NCI-H2196 treated with DMSO at 0.1 percent for 48 hours (cell line): Measurements from ENCODE around the gene KIAA1755.
"Not testable (repeated sequence)": the region's sequence is repeated elsewhere in the genome, so short reads cannot be mapped to it uniquely, and the experiment has no call there.

Experiments
- DNase-seq: peaks from one replicate; lab custom pipeline; 2025; ENCODE audit not compliant: unreplicated experiment; lab: John Stamatoyannopoulos, UW

Gene KIAA1755

GRCh38 chr20:38267901-38268514 lies 7.5 kb upstream of the KIAA1755 start:
- no peak for DNase-seq

- DNase-seq, result no peak
Observed at GRCh38 chr20:38267296-38267695, 6.8 kb upstream of the KIAA1755 start.

DNA sequence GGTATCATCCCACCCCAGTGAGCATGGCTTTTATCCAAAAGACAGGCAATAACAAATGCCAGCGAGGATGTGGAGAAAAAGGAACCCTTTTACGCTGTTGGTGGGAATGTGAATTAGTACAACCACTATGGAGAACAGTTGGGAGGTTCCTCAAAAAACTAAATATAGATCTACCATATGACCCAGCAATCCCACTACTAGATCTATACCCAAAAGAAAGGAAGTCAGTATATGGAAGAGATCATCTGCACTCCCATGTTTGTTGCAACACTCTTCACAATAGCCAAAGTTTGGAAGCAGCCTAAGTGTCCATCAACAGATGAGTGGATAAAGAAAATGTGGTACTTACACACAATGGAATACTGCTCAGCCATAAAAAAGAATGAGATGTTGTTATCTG lies 5.9 kb upstream of the KIAA1755 start:
- no peak for DNase-seq

- DNase-seq, result no peak
Observed at GRCh38 chr20:38262931-38263330, 2.4 kb upstream of the KIAA1755 start.

DNA sequence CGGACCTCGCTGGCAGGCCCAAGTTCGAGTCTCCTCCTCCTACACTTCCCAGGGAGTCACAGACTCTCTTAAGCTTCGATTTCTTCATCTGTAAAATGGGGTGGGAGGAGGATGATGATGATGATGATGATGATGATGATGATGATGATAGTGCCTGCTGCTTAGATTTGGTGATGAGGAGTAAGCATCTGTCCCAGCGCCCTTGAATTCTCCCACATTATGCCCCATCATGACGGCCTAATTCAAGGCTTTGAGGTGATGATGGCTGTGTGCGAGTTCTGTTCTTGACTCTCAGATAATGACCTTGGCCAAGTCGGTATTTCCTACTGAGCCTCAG lies 487 bp upstream of the KIAA1755 start:
- no peak for DNase-seq

DNA sequence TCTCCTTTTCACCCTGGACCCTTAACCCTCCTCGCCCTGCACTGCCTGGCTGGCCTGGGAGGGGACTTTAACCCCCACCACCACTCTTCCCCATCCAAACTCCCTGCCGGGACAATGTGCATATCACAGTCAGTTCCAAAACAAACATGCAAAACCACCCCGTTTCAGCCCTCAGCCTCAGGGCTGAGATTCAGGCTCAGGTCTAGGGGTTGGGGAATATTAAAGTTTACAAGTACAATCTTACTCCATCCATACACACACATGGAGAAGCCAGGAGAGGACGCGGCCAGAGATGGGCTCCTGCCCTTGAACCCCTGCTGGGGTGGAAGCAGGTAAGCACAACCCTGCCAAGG lies 534 bp downstream of the KIAA1755 start:
- no peak for DNase-seq

DNA sequence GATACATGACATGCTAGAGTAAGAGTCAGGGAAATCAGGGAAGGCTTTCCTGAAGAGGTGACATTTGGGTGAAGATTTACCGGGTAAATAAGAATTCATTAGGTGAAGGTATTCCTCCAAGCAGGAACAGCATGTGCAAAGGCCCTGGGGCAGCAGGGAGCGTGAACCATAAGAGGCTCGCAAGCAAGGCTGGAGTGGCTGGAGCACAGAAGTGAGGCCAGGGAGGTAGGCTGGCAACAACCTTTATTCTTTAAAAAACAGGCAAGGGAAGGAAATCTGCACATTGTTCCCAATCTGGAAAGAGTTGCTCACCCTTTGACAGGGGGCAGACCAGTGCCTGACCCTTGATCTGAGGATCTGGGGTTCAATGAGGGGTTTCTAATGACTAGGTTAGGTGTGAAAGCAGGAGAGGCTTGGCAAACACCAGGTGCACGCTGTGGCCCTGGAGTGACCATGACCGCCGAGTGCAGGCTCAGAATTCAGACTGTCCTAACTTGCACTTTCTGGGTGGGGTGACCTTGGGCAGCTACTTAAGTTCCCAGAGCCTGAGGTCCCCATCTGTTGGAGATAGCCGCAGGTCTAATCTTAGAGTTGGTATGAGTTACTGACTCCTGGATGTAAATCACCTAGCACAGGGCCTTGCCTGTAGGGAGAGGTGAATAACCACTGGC lies 1.9 kb downstream of the KIAA1755 start:
- DNase-seq, result no peak

DNA sequence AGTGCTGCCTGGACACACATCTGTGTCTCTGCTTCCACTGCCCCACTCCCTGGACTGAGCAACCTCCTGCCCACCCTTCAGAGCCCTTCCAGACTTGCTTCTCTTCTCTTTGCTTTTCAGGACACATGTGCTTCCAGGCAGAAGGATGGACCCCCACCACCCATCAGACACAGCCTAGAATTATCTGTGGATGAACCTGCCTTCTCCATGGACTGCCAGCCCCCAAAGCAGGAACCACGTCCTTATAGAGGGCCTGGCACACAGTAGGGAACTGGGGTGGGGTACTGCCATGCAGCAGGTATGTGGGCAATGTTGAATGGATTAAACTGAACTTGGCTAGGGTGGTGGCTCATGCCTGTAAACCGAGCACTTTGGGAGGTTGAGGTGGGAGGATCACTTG lies 3.6 kb downstream of the KIAA1755 start:
- no peak for DNase-seq

DNA sequence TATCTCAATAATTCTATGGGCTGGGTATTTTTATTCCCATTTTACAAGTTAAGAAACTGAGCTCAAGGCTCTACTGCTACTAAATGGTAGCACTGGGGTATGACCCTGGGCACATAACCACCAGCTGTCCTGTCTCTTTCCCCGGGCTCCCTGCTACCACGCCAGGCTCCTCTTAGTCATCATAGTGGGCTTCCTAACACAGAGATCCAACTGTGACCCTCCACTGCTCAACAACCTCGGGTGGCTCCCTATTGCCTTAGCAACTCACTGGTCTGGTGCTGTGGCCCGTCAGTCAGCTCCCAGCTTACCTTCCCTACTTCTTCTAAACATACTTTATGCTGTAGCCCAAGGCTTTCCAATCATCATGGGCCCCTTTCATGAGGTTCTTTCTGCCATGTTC lies 4.5 kb downstream of the KIAA1755 start:
- DNase-seq, result no peak

DNA sequence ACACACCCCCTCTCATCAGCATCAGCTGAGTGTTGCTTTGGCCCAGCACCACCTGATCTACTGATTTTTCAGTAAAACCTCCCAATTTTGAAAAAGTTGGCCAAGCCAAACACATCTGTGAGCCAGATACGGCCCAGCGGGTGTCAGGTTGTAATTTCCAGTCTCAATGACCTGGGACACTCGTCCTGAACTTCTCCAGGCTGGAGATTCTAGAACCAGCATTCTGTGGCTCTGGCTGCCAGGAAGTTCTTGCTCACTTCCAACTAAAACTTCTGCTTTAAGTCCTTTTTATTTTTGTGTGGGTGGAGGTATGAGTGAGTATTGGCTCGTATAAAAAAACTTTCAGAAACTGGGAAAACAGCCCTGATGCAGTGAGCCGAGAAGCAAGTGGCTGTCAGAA lies 5.1 kb downstream of the KIAA1755 start:
- no peak for DNase-seq

- DNase-seq, result not testable (repeated sequence)
Observed at GRCh38 chr20:38254621-38255020, 5.9 kb downstream of the KIAA1755 start.

- no peak for DNase-seq
Observed at GRCh38 chr20:38253571-38253970, 7.0 kb downstream of the KIAA1755 start.

GRCh38 chr20:38252292-38253288 lies 7.9 kb downstream of the KIAA1755 start:
- DNase-seq, result no peak

- not testable (repeated sequence) for DNase-seq
Observed at GRCh38 chr20:38251441-38251840, 9.1 kb downstream of the KIAA1755 start.

GRCh38 chr20:38250609-38251008 lies 9.9 kb downstream of the KIAA1755 start:
- DNase-seq, result no peak

DNA sequence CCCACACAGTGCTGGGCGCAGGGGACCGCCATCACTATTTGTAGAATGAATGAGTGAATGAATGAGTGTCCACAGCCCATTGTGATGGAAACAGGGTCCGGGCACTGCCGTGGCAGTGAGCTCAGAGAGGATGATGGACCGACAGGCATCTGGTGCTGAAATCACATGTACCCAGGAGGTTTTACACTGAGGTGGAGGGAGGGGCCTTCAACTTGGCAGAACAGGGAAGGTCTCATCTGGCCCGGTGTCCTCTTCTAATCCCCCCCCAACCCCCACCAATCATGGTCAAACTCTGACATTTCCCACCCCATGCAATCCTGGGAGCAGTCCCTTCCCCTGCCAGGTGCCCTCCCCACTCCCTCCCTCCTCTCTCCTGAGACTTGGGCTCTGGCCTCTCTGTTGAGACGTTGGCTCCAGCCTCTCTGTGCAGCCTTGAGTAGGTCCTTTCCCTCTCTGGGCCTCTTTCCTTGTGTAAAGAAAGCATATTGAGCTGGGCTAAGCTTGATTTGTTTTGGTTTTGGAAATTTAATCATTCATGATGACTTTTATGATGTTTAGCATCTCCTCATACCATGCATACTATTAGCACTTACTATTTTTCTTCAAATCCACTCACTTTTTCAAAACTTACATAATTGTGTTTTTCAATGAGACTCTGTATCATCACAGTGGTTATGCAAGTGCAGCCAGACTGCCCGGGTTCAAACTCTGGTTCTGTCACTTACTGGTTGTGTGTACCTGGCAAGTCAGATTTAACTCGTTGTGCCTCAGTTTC lies 10.8 kb downstream of the KIAA1755 start:
- DNase-seq, result no peak

- DNase-seq, result no peak
Observed at GRCh38 chr20:38248133-38248532, 12.4 kb downstream of the KIAA1755 start.

- DNase-seq, result not testable (repeated sequence)
Observed at GRCh38 chr20:38247725-38248124, 12.8 kb downstream of the KIAA1755 start.

- no peak for DNase-seq
Observed at GRCh38 chr20:38247166-38247509, 13.4 kb downstream of the KIAA1755 start.

- no peak for DNase-seq
Observed at GRCh38 chr20:38246357-38247165, 14.0 kb downstream of the KIAA1755 start.
